Measurements from ENCODE around the gene KDM4B.

DNA sequence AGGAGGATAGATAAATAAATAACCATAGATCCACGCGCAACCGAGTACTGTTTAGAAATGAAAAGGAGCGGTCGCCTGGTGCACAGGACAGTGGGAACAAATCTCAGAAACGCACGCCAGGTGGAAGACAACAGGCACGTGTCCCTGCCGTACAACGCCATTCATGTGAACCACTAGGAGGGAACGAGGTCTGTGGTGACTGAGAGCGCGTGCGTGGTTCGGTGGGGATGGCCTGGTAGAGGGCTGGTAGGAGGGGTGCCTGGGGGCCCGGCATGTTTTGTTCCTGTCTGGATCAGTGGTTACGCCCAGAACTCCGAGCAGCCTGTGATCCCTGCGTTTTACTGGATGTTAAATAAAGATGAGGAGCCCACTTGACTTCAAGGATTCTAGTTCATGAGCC is 111.9 kb downstream of the KDM4B start:
- TF ChIP-seq, protein P1, sequence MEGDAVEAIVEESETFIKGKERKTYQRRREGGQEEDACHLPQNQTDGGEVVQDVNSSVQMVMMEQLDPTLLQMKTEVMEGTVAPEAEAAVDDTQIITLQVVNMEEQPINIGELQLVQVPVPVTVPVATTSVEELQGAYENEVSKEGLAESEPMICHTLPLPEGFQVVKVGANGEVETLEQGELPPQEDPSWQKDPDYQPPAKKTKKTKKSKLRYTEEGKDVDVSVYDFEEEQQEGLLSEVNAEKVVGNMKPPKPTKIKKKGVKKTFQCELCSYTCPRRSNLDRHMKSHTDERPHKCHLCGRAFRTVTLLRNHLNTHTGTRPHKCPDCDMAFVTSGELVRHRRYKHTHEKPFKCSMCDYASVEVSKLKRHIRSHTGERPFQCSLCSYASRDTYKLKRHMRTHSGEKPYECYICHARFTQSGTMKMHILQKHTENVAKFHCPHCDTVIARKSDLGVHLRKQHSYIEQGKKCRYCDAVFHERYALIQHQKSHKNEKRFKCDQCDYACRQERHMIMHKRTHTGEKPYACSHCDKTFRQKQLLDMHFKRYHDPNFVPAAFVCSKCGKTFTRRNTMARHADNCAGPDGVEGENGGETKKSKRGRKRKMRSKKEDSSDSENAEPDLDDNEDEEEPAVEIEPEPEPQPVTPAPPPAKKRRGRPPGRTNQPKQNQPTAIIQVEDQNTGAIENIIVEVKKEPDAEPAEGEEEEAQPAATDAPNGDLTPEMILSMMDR (IDR thresholded peaks at IDR 0.05; ENCODE audit: borderline replicate concordance, extremely low read depth, low read length, poor library complexity, severe bottlenecking) = no peak
- TF ChIP-seq EZH2 (IDR thresholded peaks at IDR 0.05; ENCODE audit: borderline replicate concordance, low read depth, low read length, severe bottlenecking) = no peak

Measured in DND-41 (cell line).